Measurements from ENCODE around the gene PSMA3. TPM values are rescaled to one million over a fixed set of nuclear protein-coding genes. Genes with fewer than 3 reads are reported as not detected.
A peak's percentile ranks its signal among the peaks of the same experiment; 100 is the strongest.

PSMA3 gene
- total RNA-seq, 1 donor: 76.7 TPM

- peak; percentile 47 for DNase-seq (ENCODE audit: insufficient read length, low spot score, missing footprints)
- Histone ChIP-seq H3K4me2 (ENCODE audit: insufficient read depth, low read length) (peak overlapping the region; percentile 80), H4K20me1 (ENCODE audit: insufficient read depth, low read length) (no peaks in the 10 kb centered on the region), H3K79me2 (ENCODE audit: insufficient read depth, low read length) (no peaks in the 10 kb centered on the region), H3K9me3 (ENCODE audit: low read depth, low read length) (no peaks in the 10 kb centered on the region), H3K36me3 (ENCODE audit: insufficient read depth, low read length) (no peaks in the 10 kb centered on the region), H3K4me3 (ENCODE audit: insufficient read depth, low read length) (peak overlapping the region; percentile 72), H3K27me3 (ENCODE audit: insufficient read depth, low read length) (no peaks in the 10 kb centered on the region), H2AFZ (ENCODE audit: low read length) (peak overlapping the region; percentile 67), H3K4me1 (ENCODE audit: insufficient read depth, low read length) (peaks cover 12% of the 10 kb centered on the region), H3K27ac (ENCODE audit: low read depth, low read length) (peak overlapping the region; percentile 42)
- no peak for TF ChIP-seq CTCF (IDR thresholded peaks at IDR 0.05; ENCODE audit: extremely low read depth, low read depth, low read length)
Observed at GRCh38 chr14:58239244-58240195, 5.1 kb upstream of the PSMA3 start.

- Histone ChIP-seq H3K36me3 (ENCODE audit: insufficient read depth, low read length) (peaks cover 3% of the 10 kb centered on the region), H3K4me3 (ENCODE audit: insufficient read depth, low read length) (peak overlapping the region; percentile 89), H3K9me3 (ENCODE audit: low read depth, low read length) (no peaks in the 10 kb centered on the region), H4K20me1 (ENCODE audit: insufficient read depth, low read length) (peaks cover 15% of the 10 kb centered on the region), H3K27ac (ENCODE audit: low read depth, low read length) (peak overlapping the region; percentile 96), H3K4me1 (ENCODE audit: insufficient read depth, low read length) (peaks cover 24% of the 10 kb centered on the region), H3K27me3 (ENCODE audit: insufficient read depth, low read length) (no peaks in the 10 kb centered on the region), H2AFZ (ENCODE audit: low read length) (peak overlapping the region; percentile 90), H3K4me2 (ENCODE audit: insufficient read depth, low read length) (peak overlapping the region; percentile 100), H3K79me2 (ENCODE audit: insufficient read depth, low read length) (peaks cover 43% of the 10 kb centered on the region)
- peak; percentile 25 for DNase-seq (ENCODE audit: insufficient read length, low spot score, missing footprints)
- no peak for TF ChIP-seq CTCF (IDR thresholded peaks at IDR 0.05; ENCODE audit: extremely low read depth, low read depth, low read length)
Observed at GRCh38 chr14:58243790-58244555, 670 bp upstream of the PSMA3 start.

GRCh38 chr14:58245562-58245961 lies 919 bp downstream of the PSMA3 start:
- Histone ChIP-seq H3K79me2 (ENCODE audit: insufficient read depth, low read length) (peaks cover 58% of the 10 kb centered on the region), H3K9me3 (ENCODE audit: low read depth, low read length) (no peaks in the 10 kb centered on the region), H3K4me1 (ENCODE audit: insufficient read depth, low read length) (peaks cover 23% of the 10 kb centered on the region), H4K20me1 (ENCODE audit: insufficient read depth, low read length) (peaks cover 16% of the 10 kb centered on the region), H3K27me3 (ENCODE audit: insufficient read depth, low read length) (no peaks in the 10 kb centered on the region), H3K4me2 (ENCODE audit: insufficient read depth, low read length) (peak overlapping the region; percentile 100), H3K36me3 (ENCODE audit: insufficient read depth, low read length) (peaks cover 8% of the 10 kb centered on the region), H3K27ac (ENCODE audit: low read depth, low read length) (peak overlapping the region; percentile 96), H3K4me3 (ENCODE audit: insufficient read depth, low read length) (peak overlapping the region; percentile 89), H2AFZ (ENCODE audit: low read length) (no peak overlapping the region)
- DNase-seq (ENCODE audit: insufficient read length, low spot score, missing footprints): peak; percentile 9
- no peak for TF ChIP-seq CTCF (IDR thresholded peaks at IDR 0.05; ENCODE audit: extremely low read depth, low read depth, low read length)

Measured in osteoblast (primary cell).